Measurements from ENCODE around the gene CCDC88C. TPM values are rescaled to one million over a fixed set of nuclear protein-coding genes. Genes with fewer than 3 reads are reported as not detected.

Gene CCDC88C
- total RNA-seq, 1 donor from 2014 or later, result 9.2 TPM

DNA sequence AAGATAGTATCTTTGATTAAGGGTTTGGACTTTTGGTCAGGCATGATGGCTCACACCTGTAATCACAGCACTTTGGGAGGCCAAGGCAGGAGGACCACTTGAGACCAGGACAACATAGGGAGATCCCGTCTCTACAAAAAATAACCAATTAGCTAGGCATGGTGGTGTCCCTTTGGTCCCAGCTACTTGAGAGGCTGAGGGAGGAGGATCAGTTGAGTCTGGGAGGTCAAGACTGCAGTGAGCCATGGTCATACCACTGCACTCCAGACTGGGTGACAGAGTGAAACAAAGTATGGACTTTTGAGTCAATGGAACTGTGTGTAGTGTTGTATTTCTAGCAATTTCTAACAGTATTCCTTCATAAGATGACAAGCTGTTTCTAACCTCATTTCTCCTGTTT, 38.7 kb upstream of the CCDC88C start:
- peaks cover 25 to 49% of the 10 kb centered on the region in 2 donors for H3K36me3 ChIP-seq
- intact Hi-C loops (cut with DNase I), result no loop called here

DNA sequence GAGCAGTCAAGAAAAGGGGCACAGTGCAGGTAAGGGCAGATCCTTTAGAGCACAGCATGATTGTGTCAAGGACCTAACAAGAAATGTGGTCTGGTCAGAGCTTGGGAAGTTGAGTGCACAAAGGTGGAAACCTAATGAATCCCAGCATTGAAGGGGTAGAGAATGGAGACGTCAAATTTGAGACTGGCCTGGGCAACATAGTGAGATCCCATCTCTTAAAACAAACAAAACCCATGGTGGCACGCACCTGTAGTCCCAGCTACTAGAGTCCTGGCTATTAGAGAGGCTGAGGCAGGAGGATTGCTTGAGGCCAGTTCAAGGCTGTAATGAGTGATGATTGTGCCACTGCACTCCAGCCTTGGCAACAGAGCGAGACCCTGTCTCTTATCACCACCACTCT, 37.0 kb upstream of the CCDC88C start:
- no peak for TF ChIP-seq CTCF (IDR thresholded peaks at IDR 0.05)

More for the DNA sequence above, 38.7 kb upstream of the CCDC88C start:
- Histone ChIP-seq H3K27ac (no peak overlapping the region), H3K27me3 (no peaks in the 10 kb centered on the region), H3K4me3 (no peak overlapping the region), H3K9me3 (no peaks in the 10 kb centered on the region), H3K4me1 (no peaks in the 10 kb centered on the region)
- TF ChIP-seq CTCF (IDR thresholded peaks at IDR 0.05), result no peak
- no peak for DNase-seq (ENCODE audit: low spot score in 2 of 2)

GRCh38 chr14:91454155-91454554, 36.5 kb upstream of the CCDC88C start:
- Histone ChIP-seq H3K4me1 (no peaks in the 10 kb centered on the region), H3K9me3 (no peaks in the 10 kb centered on the region), H3K27me3 (no peaks in the 10 kb centered on the region), H3K4me3 (no peak overlapping the region), H3K27ac (no peak overlapping the region), H3K36me3 (peaks cover 6 to 28% of the 10 kb centered on the region in 2 donors)
- DNase-seq (ENCODE audit: low spot score in 2 of 2), result no peak
- intact Hi-C loops (cut with DNase I), result no loop called here
- no peak for TF ChIP-seq CTCF (IDR thresholded peaks at IDR 0.05)

More for the DNA sequence above, 37.0 kb upstream of the CCDC88C start:
- Histone ChIP-seq H3K4me1 (no peaks in the 10 kb centered on the region), H3K9me3 (no peaks in the 10 kb centered on the region), H3K27ac (no peak overlapping the region), H3K4me3 (no peak overlapping the region), H3K36me3 (peaks cover 8 to 32% of the 10 kb centered on the region in 2 donors), H3K27me3 (no peaks in the 10 kb centered on the region)
- no peak for DNase-seq (ENCODE audit: low spot score in 2 of 2)
- intact Hi-C loops (cut with DNase I), result no loop called here

DNA sequence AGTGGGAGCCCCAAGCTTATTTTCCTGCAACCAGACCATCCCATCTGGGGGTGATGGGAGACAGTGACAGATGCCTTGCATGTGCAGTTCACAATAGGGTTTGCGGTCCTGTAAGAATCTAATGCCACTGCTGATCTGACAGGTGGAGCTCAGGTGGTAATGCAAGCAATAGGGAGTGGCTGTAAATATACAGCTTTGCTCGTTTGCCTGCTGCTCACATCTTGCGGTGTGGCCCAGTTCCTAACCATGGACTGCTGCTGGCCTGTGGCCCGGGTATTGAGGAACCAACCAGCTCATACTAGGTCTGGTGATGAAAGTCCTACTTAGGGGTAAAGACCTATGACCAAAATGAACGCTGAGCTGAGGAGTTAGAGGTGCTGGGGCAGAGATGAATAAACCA, 36.1 kb upstream of the CCDC88C start:
- Histone ChIP-seq H3K27me3 (no peaks in the 10 kb centered on the region), H3K9me3 (no peaks in the 10 kb centered on the region), H3K27ac (no peak overlapping the region), H3K36me3 (peaks cover 6 to 24% of the 10 kb centered on the region in 2 donors), H3K4me3 (no peak overlapping the region), H3K4me1 (no peaks in the 10 kb centered on the region)
- no peak for TF ChIP-seq CTCF (IDR thresholded peaks at IDR 0.05)
- DNase-seq (ENCODE audit: low spot score in 2 of 2), result no peak
- intact Hi-C loops (cut with DNase I), result no loop called here

- TF ChIP-seq CTCF (IDR thresholded peaks at IDR 0.05), result no peak
- Histone ChIP-seq H3K9me3 (no peaks in the 10 kb centered on the region), H3K4me1 (no peaks in the 10 kb centered on the region), H3K4me3 (no peak overlapping the region), H3K36me3 (no peaks in the 10 kb centered on the region), H3K27me3 (no peaks in the 10 kb centered on the region), H3K27ac (no peak overlapping the region)
- DNase-seq (ENCODE audit: low spot score in 2 of 2), result no peak
- intact Hi-C loops (cut with DNase I), result no loop called here
Observed at GRCh38 chr14:91444335-91445020, 26.9 kb upstream of the CCDC88C start.

Data from ascending aorta (tissue), 2 donors.